H1 (cell line): Measurements from ENCODE around the gene HADH. TPM values are rescaled to one million over a fixed set of nuclear protein-coding genes. Genes with fewer than 3 reads are reported as not detected.

Experiments
- CTCF ChIA-PET: fragments of 300-600 bp; sonication (Branson Sonifier 250); formaldehyde crosslinking; loops from one replicate; lab custom pipeline; 2021; ENCODE audit not compliant: partially characterized antibody; lab: Charles Lee
- POLR2A ChIA-PET: fragments of 300-600 bp; sonication (Branson Sonifier 250); formaldehyde crosslinking; loops from one replicate; lab custom pipeline; 2021; ENCODE audit warnings: inconsistent platforms; ENCODE audit not compliant: partially characterized antibody; lab: Charles Lee
- DNase-seq, 2 experiments: peaks; one replicate each; pipeline versions ENCODE4 v3.0.0 to v3.0.0-alpha.2; 2010 to 2022; ENCODE audit warnings: low spot score in 2 of 2, low read depth in 1 of 2, mixed read lengths in 1 of 2
- FAIRE-seq: peaks from 2 replicates; lab custom pipeline; 2011; peaks lifted over from hg19 to GRCh38; lab: Jason Lieb, UNC
- H2AFZ ChIP-seq: 2 replicates; pipeline ENCODE4 v1.8.1; 2012; ENCODE audit warnings: low read length, inconsistent platforms
- H2AK5ac ChIP-seq: 2 replicates; pipeline ENCODE4 v1.6.1; 2013; ENCODE audit warnings: low read depth, low read length
- H2BK120ac ChIP-seq: replicated peaks from 2 replicates; pipeline ENCODE3; 2013; ENCODE audit warnings: low read depth, low read length, inconsistent platforms
- H2BK12ac ChIP-seq: 2 replicates; pipeline ENCODE4 v1.6.1; 2013; ENCODE audit warnings: low read depth, low read length
- H2BK15ac ChIP-seq: 2 replicates; pipeline ENCODE4 v1.6.1; 2013; ENCODE audit warnings: low read length
- H2BK20ac ChIP-seq: 2 replicates; pipeline ENCODE4 v1.6.1; 2013; ENCODE audit warnings: low read length
- H2BK5ac ChIP-seq: 2 replicates; pipeline ENCODE4 v1.6.1; 2013; ENCODE audit warnings: low read depth, low read length
- H3K14ac ChIP-seq: 2 replicates; pipeline ENCODE4 v1.6.1; 2013; ENCODE audit warnings: inconsistent platforms; ENCODE audit not compliant: insufficient read length
- H3K18ac ChIP-seq: 2 replicates; pipeline ENCODE4 v1.6.1; 2013; ENCODE audit warnings: low read length; ENCODE audit errors: extremely low read depth
- H3K23ac ChIP-seq: 2 replicates; pipeline ENCODE4 v1.6.1; 2013; ENCODE audit warnings: inconsistent platforms; ENCODE audit not compliant: insufficient read length
- H3K23me2 ChIP-seq: 2 replicates; pipeline ENCODE4 v1.6.1; 2013; ENCODE audit warnings: low read depth, low read length
- H3K27ac ChIP-seq: 2 replicates; pipeline ENCODE4 v1.6.1; 2011; ENCODE audit warnings: low read depth, low read length, inconsistent platforms
- H3K27me3 ChIP-seq, 4 experiments: replicated peaks in 1 of 4; 1 replicate in 1 of 4; 2 replicates in 3 of 4; pipeline versions ENCODE4 v1.6.1 to v1.8.1; 2011 to 2013; ENCODE audit warnings: low read length in 3 of 4, mild to moderate bottlenecking in 3 of 4, inconsistent platforms in 2 of 4, mixed read lengths in 2 of 4, moderate library complexity in 1 of 4; ENCODE audit not compliant: control insufficient read depth in 3 of 4, insufficient read depth in 3 of 4; ENCODE audit errors: extremely low read depth in 1 of 4
- H3K36me3 ChIP-seq, 4 experiments: 2 replicates each; pipeline versions ENCODE4 v1.6.1 to v1.8.1; 2011 to 2013; ENCODE audit warnings: mild to moderate bottlenecking in 4 of 4, low read length in 3 of 4, moderate library complexity in 2 of 4, control low read depth in 1 of 4, inconsistent platforms in 1 of 4; ENCODE audit not compliant: insufficient read depth in 4 of 4, control insufficient read depth in 2 of 4
- H3K4ac ChIP-seq: replicated peaks from 2 replicates; pipeline ENCODE3; 2013; ENCODE audit warnings: low read length, low read depth, mixed read lengths, inconsistent platforms; ENCODE audit not compliant: insufficient read length
- H3K4me1 ChIP-seq, 4 experiments: replicated peaks in 1 of 4; 1 replicate in 1 of 4; 2 replicates in 3 of 4; pipeline versions ENCODE4 v1.6.1 to v1.8.1; 2011 to 2013; ENCODE audit warnings: low read length in 3 of 4, inconsistent platforms in 2 of 4, mixed read lengths in 1 of 4; ENCODE audit not compliant: insufficient read depth in 4 of 4, control insufficient read depth in 3 of 4
- H3K4me2 ChIP-seq, 2 experiments: 2 replicates each; pipeline versions ENCODE4 v1.6.1 to v1.8.1; 2011 to 2013; ENCODE audit warnings: low read depth in 2 of 2, low read length in 2 of 2, control low read depth in 1 of 2, inconsistent platforms in 1 of 2, mild to moderate bottlenecking in 1 of 2; ENCODE audit not compliant: insufficient read depth in 1 of 2
- H3K4me3 ChIP-seq, 4 experiments: fragments of 200-600, 300-600 bp in 1 of 4; sonication (generic), shearing (Covaris generic), sonication (Bioruptor Twin) in 1 of 4; 2 replicates each; pipeline versions ENCODE4 v1.5.1 to v1.8.1; 2011 to 2016; ENCODE audit warnings: low read length in 4 of 4, low read depth in 3 of 4, control low read depth in 2 of 4, inconsistent platforms in 2 of 4, mild to moderate bottlenecking in 2 of 4, mixed read lengths in 1 of 4, moderate library complexity in 1 of 4; ENCODE audit not compliant: insufficient read depth in 2 of 4; ENCODE audit errors: extremely low read depth in 1 of 4
- H3K56ac ChIP-seq: replicated peaks from 2 replicates; pipeline ENCODE3; 2013; ENCODE audit warnings: low read depth, mild to moderate bottlenecking, mixed read lengths, low read length, inconsistent platforms; ENCODE audit not compliant: insufficient read length
- H3K79me1 ChIP-seq: 2 replicates; pipeline ENCODE4 v1.6.1; 2013; ENCODE audit warnings: low read depth, low read length, control low read depth
- H3K79me2 ChIP-seq, 2 experiments: 2 replicates each; pipeline versions ENCODE4 v1.6.1 to v1.8.1; 2012 to 2013; ENCODE audit warnings: low read length in 2 of 2, mild to moderate bottlenecking in 2 of 2, inconsistent platforms in 1 of 2; ENCODE audit not compliant: insufficient read depth in 2 of 2, control insufficient read depth in 1 of 2
- H3K9ac ChIP-seq, 4 experiments: replicated peaks in 1 of 4; 1 replicate in 1 of 4; 2 replicates in 3 of 4; pipeline versions ENCODE4 v1.6.1 to v1.8.1; 2011 to 2013; ENCODE audit warnings: low read depth in 3 of 4, low read length in 3 of 4, control low read depth in 2 of 4, mild to moderate bottlenecking in 2 of 4, moderate library complexity in 2 of 4, inconsistent platforms in 1 of 4; ENCODE audit errors: extremely low read depth in 1 of 4
- H3K9me3 ChIP-seq, 2 experiments: 2 replicates each; pipeline versions ENCODE4 v1.6.1 to v1.8.1; 2012 to 2013; ENCODE audit warnings: mild to moderate bottlenecking in 2 of 2, moderate library complexity in 2 of 2, control low read depth in 1 of 2, inconsistent platforms in 1 of 2, low read depth in 1 of 2, low read length in 1 of 2, mixed read lengths in 1 of 2; ENCODE audit not compliant: insufficient read depth in 2 of 2
- H4K20me1 ChIP-seq, 2 experiments: replicated peaks in 1 of 2; 2 replicates each; pipeline versions ENCODE3 to v1.8.1; 2011 to 2013; ENCODE audit warnings: inconsistent platforms in 2 of 2, low read length in 2 of 2, mild to moderate bottlenecking in 1 of 2; ENCODE audit not compliant: insufficient read depth in 2 of 2, control insufficient read depth in 1 of 2
- H4K5ac ChIP-seq: 2 replicates; pipeline ENCODE4 v1.6.1; 2013; ENCODE audit warnings: low read length, low read depth, mixed read lengths, inconsistent platforms; ENCODE audit not compliant: insufficient read length
- H4K8ac ChIP-seq: 2 replicates; pipeline ENCODE4 v1.8.0; 2013; ENCODE audit warnings: mild to moderate bottlenecking, moderate library complexity, low read length, inconsistent platforms; ENCODE audit not compliant: insufficient read depth; ENCODE audit errors: extremely low read depth
- H4K91ac ChIP-seq: replicated peaks from 2 replicates; pipeline ENCODE3; 2013; ENCODE audit warnings: low read length, mixed read lengths, inconsistent platforms; ENCODE audit not compliant: insufficient read length
- CBX5 ChIP-seq: fragments of 300-800, 300-1000 bp; sonication (generic); IDR thresholded peaks from 2 replicates; pipeline ENCODE4 v1.7.1; 2016; ENCODE audit warnings: antibody characterized with exemption, low read length, low read depth
- CTCF ChIP-seq, 3 experiments: IDR thresholded peaks; 1 replicate in 2 of 3; 2 replicates in 1 of 3; pipeline versions ENCODE4 v1.5.1 to v1.6.1; 2011; ENCODE audit warnings: low read length in 3 of 3, mild to moderate bottlenecking in 3 of 3, inconsistent platforms in 2 of 3, low read depth in 1 of 3, moderate library complexity in 1 of 3; ENCODE audit not compliant: insufficient read depth in 1 of 3; ENCODE audit errors: control extremely low read depth in 1 of 3
- FOSL1 ChIP-seq: IDR thresholded peaks from 2 replicates; pipeline ENCODE4 v1.6.1; 2011; ENCODE audit warnings: mild to moderate bottlenecking, low read depth, low read length, moderate library complexity; ENCODE audit not compliant: insufficient read depth
- HDAC6 ChIP-seq: IDR thresholded peaks from one replicate; pipeline ENCODE4 v1.7.1; 2012; ENCODE audit warnings: low read depth, mild to moderate bottlenecking, inconsistent platforms, low read length, moderate library complexity
- NANOG ChIP-seq: IDR thresholded peaks from 2 replicates; pipeline ENCODE4 v1.6.1; 2011; ENCODE audit warnings: low read length, low read depth, mild to moderate bottlenecking, inconsistent platforms; ENCODE audit not compliant: insufficient read depth, poor library complexity, severe bottlenecking
- RNF2 ChIP-seq: fragments of 200-900, 300-1000 bp; sonication (generic); IDR thresholded peaks from 2 replicates; pipeline ENCODE4 v1.7.1; 2016; ENCODE audit warnings: borderline replicate concordance, low read depth, mild to moderate bottlenecking, antibody characterized with exemption, low read length; ENCODE audit not compliant: poor library complexity, severe bottlenecking; ENCODE audit errors: missing control alignments
- TEAD4 ChIP-seq: IDR thresholded peaks from 2 replicates; pipeline ENCODE4 v1.6.1; 2012; ENCODE audit warnings: low read depth, low read length, inconsistent platforms, mixed read lengths
- polyA plus RNA-seq, 7 experiments: library from polyadenylated mRNA; depleted of rRNA in 3 of 7; stranded (reverse) in 5 of 7; unstranded in 2 of 7; fragments of >200 nt in 5 of 7; fragments of 200-250 nt in 2 of 7; gene quantifications; 1 replicate in 5 of 7; 2 replicates in 1 of 7; 4 replicates in 1 of 7; pipeline versions ENCODE4 v1.2.1 to v1.2.3, GENCODE V29; 2011 to 2013; ENCODE audit warnings: missing spikeins in 2 of 7, mixed read lengths in 2 of 7
- total RNA-seq: library from RNA; stranded (reverse); fragmentation: NEBNext Ultra II Directional; extraction: Animal tissue kit (Norgen Biotek cat#: 25700); gene quantifications from 2 replicates; pipeline ENCODE4 v1.2.1, GENCODE V29; 2021

Gene HADH
- total and polyA plus RNA-seq, 2 of the 8 experiments (the other 6 are each of a cell fraction or from before 2014, with no cell fraction given) = 47.5 to 54.4 TPM

- ChIA-PET POLR2A (no interaction called here), CTCF (interaction anchor here (0.9 kb wide), 1 partner anchor 235 kb away, joined by 3 read pairs; no protein-coding TSS in a partner anchor)
- H2BK12ac ChIP-seq = no peak overlapping the region
Measured at GRCh38 chr4:107972605-107973004, 17.1 kb upstream of the HADH start.

More at GRCh38 chr4:107972605-107973004, 17.1 kb upstream of the HADH start:
- no peak overlapping the region for H3K4ac ChIP-seq
- DNase-seq = no peak
- no peak overlapping the region for H3K9ac ChIP-seq
- no peaks in the 10 kb centered on the region for H3K4me1 ChIP-seq
- no peaks in the 10 kb centered on the region for H3K23me2 ChIP-seq
- H2BK20ac ChIP-seq = no peak overlapping the region
- no peak overlapping the region for H3K27ac ChIP-seq
- TF ChIP-seq RNF2 (no peak), HDAC6 (no peak), FOSL1 (no peak), TEAD4 (no peak), CTCF (IDR thresholded peaks at IDR 0.05; ENCODE audit: control extremely low read depth in 1 of 3, insufficient read depth in 1 of 3, low read depth in 1 of 3, low read length in 3 of 3) (no peak), NANOG (no peak), CBX5 (no peak)
- H4K91ac ChIP-seq = no peak overlapping the region
- no peaks in the 10 kb centered on the region for H3K36me3 ChIP-seq
- H3K4me3 ChIP-seq = no peak overlapping the region
- no peak overlapping the region for H3K4me2 ChIP-seq
- H3K23ac ChIP-seq = no peak overlapping the region
- no peaks in the 10 kb centered on the region for H3K27me3 ChIP-seq
- H2AFZ ChIP-seq = no peak overlapping the region
- no peak overlapping the region for H4K5ac ChIP-seq
- no peaks in the 10 kb centered on the region for H3K9me3 ChIP-seq
- H2BK120ac ChIP-seq = no peak overlapping the region
- H3K79me1 ChIP-seq = no peaks in the 10 kb centered on the region
- no peak overlapping the region for H2AK5ac ChIP-seq
- no peaks in the 10 kb centered on the region for H3K79me2 ChIP-seq
- no peak overlapping the region for H2BK5ac ChIP-seq
- FAIRE-seq = no peak
- H3K14ac ChIP-seq = no peak overlapping the region
- H2BK15ac ChIP-seq = no peak overlapping the region
- H4K20me1 ChIP-seq = no peaks in the 10 kb centered on the region
- no peak overlapping the region for H4K8ac ChIP-seq
- no peak overlapping the region for H3K56ac ChIP-seq
- H3K18ac ChIP-seq = no peak overlapping the region
